Activated naive CD8-positive, alpha-beta T cell treated with anti-CD3 and anti-CD28 coated beads for 36 hours (primary cell): ENCODE measurements around the gene MSANTD2. TPM values are rescaled to one million over a fixed set of nuclear protein-coding genes. Genes with fewer than 3 reads are reported as not detected.
A peak's percentile ranks its signal among the peaks of the same experiment; 100 is the strongest.

Experiments used
- DNase-seq: peaks from one replicate; pipeline ENCODE4 v3.0.0; 2021
- H3K27ac Mint-ChIP-seq: one replicate; pipeline ENCODE4 v1.8.0; 2022; ENCODE audit warnings: mild to moderate bottlenecking, moderate library complexity, mixed read lengths
- H3K27me3 Mint-ChIP-seq: one replicate; pipeline ENCODE4 v1.8.0; 2022; ENCODE audit warnings: mild to moderate bottlenecking, mixed read lengths
- H3K36me3 Mint-ChIP-seq: one replicate; pipeline ENCODE4 v1.8.0; 2021; ENCODE audit warnings: mild to moderate bottlenecking, mixed read lengths
- H3K4me1 Mint-ChIP-seq: one replicate; pipeline ENCODE4 v1.8.0; 2021; ENCODE audit warnings: mixed read lengths
- H3K4me3 Mint-ChIP-seq: one replicate; pipeline ENCODE4 v1.8.0; 2022; ENCODE audit warnings: mild to moderate bottlenecking, moderate library complexity, mixed read lengths
- H3K9me3 Mint-ChIP-seq: one replicate; pipeline ENCODE4 v1.8.0; 2022; ENCODE audit warnings: mixed read lengths
- total RNA-seq, 2 experiments: library from RNA; stranded (reverse); gene quantifications; one replicate each; pipeline ENCODE4 v1.2.3, GENCODE V29; 2021

MSANTD2 gene
- total RNA-seq, 2 experiments from 2014 or later, result 7.2 TPM

DNA sequence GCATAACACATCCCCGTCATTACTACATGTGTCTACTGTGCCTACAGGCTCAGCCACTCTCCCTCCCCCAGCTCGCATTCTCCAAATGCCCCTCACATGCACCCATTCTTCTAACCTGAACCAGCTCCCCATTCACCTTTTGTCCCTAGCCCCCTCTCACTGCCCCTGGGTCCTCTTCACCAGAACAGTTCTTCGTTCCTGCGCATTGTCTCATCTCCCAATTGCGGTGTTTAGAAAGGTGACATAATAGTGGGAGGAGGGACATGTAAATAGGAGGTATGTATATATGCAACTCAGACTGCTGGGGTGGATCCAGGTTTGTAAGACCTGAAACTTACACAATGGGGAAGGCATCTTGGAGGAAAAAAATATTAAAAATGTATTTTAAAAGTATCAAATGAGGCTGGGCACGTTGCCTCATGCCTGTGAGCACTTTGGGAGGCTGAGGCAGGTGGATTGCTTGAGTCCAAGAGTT lies 43.4 kb downstream of the MSANTD2 start:
- Mint-ChIP-seq H3K9me3 (no peaks in the 10 kb centered on the region), H3K4me3 (no peak overlapping the region), H3K27ac (no peak overlapping the region), H3K36me3 (peaks cover 3% of the 10 kb centered on the region), H3K4me1 (peaks cover 23% of the 10 kb centered on the region), H3K27me3 (peaks cover 58% of the 10 kb centered on the region)
- DNase-seq, result no peak

DNA sequence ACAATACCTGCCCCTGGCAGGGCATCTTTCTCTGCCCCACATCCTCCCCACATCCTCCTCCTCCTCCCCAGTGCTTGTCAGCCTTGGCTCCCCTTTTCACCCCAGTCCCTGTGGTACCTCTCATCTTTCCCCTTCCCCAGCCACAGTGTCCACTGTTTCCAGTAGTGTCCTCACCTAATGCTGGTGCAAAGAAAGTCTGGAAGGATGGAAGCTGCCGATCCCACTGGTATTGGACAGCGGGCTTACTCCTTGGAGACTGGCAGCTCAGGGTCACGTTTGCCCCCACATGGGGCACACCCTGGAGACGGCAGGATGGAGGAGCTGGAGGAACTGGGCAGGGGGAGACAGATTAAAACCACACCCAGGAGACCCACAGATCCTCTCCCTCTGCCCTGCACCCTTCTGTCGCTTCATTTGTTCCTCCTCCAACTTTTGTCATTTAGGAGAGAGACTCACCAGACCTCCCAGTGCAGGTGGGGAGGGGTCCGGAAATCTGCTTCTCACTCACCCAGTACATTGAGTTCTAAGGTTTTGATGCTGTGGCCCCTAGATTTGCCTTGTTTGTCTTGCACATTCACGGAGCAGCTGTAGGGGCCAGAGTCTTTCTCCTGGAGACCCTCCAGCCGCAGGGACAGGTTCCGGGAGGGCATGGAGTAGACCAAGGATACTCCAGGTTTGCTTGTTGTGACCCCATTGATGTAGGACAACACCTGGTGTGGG lies 44.0 kb downstream of the MSANTD2 start:
- H3K27me3 Mint-ChIP-seq, result peaks cover 53% of the 10 kb centered on the region
- H3K9me3 Mint-ChIP-seq, result no peaks in the 10 kb centered on the region
- peaks cover 17% of the 10 kb centered on the region for H3K4me1 Mint-ChIP-seq
- H3K4me3 Mint-ChIP-seq, result no peak overlapping the region
- no peak for DNase-seq
- peaks cover 3% of the 10 kb centered on the region for H3K36me3 Mint-ChIP-seq
- H3K27ac Mint-ChIP-seq, result no peak overlapping the region

GRCh38 chr11:124754710-124755109 lies 45.5 kb downstream of the MSANTD2 start:
- DNase-seq, result no peak
- Mint-ChIP-seq H3K27me3 (peaks cover 38% of the 10 kb centered on the region), H3K27ac (no peak overlapping the region), H3K4me3 (no peak overlapping the region), H3K4me1 (peaks cover 15% of the 10 kb centered on the region), H3K9me3 (no peaks in the 10 kb centered on the region), H3K36me3 (peaks cover 3% of the 10 kb centered on the region)

GRCh38 chr11:124754309-124754708 lies 45.9 kb downstream of the MSANTD2 start:
- no peak overlapping the region for H3K27ac Mint-ChIP-seq
- peaks cover 13% of the 10 kb centered on the region for H3K4me1 Mint-ChIP-seq
- no peak for DNase-seq
- peaks cover 34% of the 10 kb centered on the region for H3K27me3 Mint-ChIP-seq
- H3K4me3 Mint-ChIP-seq, result no peak overlapping the region
- H3K36me3 Mint-ChIP-seq, result peaks cover 3% of the 10 kb centered on the region
- H3K9me3 Mint-ChIP-seq, result no peaks in the 10 kb centered on the region

- H3K27ac Mint-ChIP-seq, result no peak overlapping the region
- no peaks in the 10 kb centered on the region for H3K9me3 Mint-ChIP-seq
- no peak for DNase-seq
- H3K4me1 Mint-ChIP-seq, result peaks cover 11% of the 10 kb centered on the region
- H3K36me3 Mint-ChIP-seq, result peaks cover 3% of the 10 kb centered on the region
- no peak overlapping the region for H3K4me3 Mint-ChIP-seq
- H3K27me3 Mint-ChIP-seq, result peaks cover 27% of the 10 kb centered on the region
These were observed 46.6 kb downstream of the MSANTD2 start for GRCh38 chr11:124753624-124754023.

DNA sequence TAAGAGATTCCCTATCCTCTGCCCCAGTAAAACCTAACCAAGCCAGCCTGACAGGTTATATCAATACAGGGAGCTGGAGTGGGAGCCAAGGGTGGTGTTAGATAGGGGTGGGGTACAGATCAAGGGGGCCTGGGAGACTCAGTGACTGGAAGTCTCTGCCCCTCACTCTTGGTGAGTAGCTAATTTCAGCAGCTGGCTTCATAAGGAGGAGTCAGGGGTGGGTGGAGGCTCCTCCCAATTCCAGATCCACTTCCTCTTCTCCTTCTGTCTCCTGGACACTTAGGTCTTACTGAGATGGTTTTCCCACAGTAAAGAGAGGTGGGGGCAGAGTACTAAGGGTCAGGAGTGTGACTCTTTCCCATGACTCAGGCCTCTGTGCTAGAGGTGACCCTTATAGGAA lies 47.0 kb downstream of the MSANTD2 start:
- H3K27ac Mint-ChIP-seq, result no peak overlapping the region
- H3K27me3 Mint-ChIP-seq, result peaks cover 23% of the 10 kb centered on the region
- DNase-seq, result no peak
- H3K4me1 Mint-ChIP-seq, result peaks cover 7% of the 10 kb centered on the region
- H3K9me3 Mint-ChIP-seq, result no peaks in the 10 kb centered on the region
- H3K36me3 Mint-ChIP-seq, result peaks cover 3% of the 10 kb centered on the region
- H3K4me3 Mint-ChIP-seq, result no peak overlapping the region

- no peak for DNase-seq
- Mint-ChIP-seq H3K27ac (peak overlapping the region; percentile 78), H3K4me3 (peak overlapping the region; percentile 68), H3K27me3 (peaks cover 17% of the 10 kb centered on the region), H3K36me3 (peaks cover 3% of the 10 kb centered on the region), H3K9me3 (no peaks in the 10 kb centered on the region), H3K4me1 (peaks cover 6% of the 10 kb centered on the region)
These were observed 47.6 kb downstream of the MSANTD2 start for GRCh38 chr11:124752471-124753102.

DNA sequence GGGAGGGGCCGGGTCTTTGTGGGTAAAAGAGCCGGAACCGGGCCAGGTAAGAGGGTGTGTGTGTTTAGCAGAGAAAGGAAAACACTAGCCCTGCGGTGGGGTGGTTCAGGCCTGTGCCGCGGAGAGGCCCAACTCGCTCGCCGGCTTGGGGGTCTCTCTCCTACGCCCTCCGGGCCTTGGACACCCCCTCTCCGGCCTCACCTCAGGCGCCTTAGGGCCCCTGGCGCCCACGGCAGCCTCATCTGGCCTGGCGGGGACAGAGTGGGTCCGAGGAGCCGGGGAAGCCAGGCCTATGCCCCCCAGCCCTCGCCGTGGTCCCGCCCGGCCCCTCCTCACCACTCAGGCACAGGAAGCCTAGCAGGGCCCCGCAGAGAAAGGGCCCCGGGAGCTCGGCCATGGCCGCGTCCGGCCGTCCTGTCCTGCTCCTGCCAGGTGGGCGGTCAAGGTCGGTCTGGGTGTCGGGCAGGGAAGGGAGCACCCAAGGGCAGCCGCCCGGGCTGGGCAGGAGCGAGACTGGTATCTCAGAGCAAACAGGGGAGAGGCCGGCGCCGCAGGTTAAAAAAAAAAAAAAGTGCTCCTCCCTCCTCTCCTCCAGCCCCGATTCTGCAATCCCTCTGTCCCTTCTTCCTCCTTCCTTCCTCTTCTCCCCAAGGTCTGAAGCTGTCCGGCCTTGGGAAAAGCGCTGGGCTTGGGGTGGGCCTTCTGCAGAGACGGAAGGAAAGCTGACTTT lies 48.3 kb downstream of the MSANTD2 start, which contains the start of gene VSIG2:
Gene VSIG2, minus strand, starts transcription at position 515 of the 730 bp plus-strand sequence. Its CDS starts 118 bp downstream, at position 397.
- H3K27ac Mint-ChIP-seq, result peak within 1 kb of the TSS; percentile 78
- no peaks in the 10 kb centered on the region for H3K9me3 Mint-ChIP-seq
- no peak for DNase-seq
- peaks cover 10% of the 10 kb centered on the region for H3K27me3 Mint-ChIP-seq
- peaks cover 6% of the 10 kb centered on the region for H3K4me1 Mint-ChIP-seq
- H3K36me3 Mint-ChIP-seq, result peaks cover 3% of the 10 kb centered on the region
- peak within 1 kb of the TSS; percentile 68 for H3K4me3 Mint-ChIP-seq

DNA sequence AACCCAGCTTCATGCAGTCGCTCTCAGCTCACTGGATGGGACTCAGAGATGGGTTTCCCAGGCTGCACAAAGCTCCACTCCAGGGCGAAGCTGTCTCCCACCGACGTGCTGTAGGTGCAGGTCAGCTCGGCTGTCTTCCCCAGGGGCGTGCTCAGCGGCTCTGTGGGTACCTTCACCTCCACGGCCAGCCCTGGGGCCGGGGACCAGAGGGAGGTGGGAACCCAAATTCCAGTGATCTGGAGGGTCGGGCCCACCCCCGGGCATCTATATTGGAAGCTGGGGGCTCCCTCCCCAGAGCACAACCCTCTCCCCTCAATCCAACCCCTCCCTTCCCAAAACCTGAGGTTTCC lies 48.8 kb downstream of the MSANTD2 start:
- no peaks in the 10 kb centered on the region for H3K9me3 Mint-ChIP-seq

DNA sequence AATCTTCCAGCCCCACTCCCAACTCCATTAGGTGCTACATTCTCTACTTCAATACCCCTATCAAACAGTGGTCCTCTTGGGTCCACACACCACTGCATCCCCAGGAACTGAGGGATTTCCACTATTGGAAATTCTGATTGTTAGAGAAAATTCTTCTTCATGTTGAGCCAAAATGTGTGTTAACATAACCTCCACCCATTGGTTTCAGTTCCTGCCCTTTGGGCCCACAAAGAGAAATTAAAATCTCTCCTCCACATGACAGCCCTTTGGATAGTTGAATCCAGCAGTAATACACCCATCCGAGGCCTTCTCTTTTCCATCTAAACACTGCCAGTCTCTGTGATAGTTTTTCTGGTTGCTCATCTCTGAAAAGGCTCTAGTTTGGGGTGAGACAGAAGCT lies 50.3 kb downstream of the MSANTD2 start:
- DNase-seq, result no peak
- Mint-ChIP-seq H3K27ac (no peak overlapping the region), H3K4me3 (no peak overlapping the region), H3K4me1 (peaks cover 9% of the 10 kb centered on the region), H3K36me3 (peaks cover 3% of the 10 kb centered on the region), H3K9me3 (no peaks in the 10 kb centered on the region), H3K27me3 (no peaks in the 10 kb centered on the region)

More for the DNA sequence above, 48.8 kb downstream of the MSANTD2 start:
- H3K4me1 Mint-ChIP-seq, result peaks cover 8% of the 10 kb centered on the region
- H3K4me3 Mint-ChIP-seq, result no peak overlapping the region
- peaks cover 4% of the 10 kb centered on the region for H3K27me3 Mint-ChIP-seq
- peaks cover 3% of the 10 kb centered on the region for H3K36me3 Mint-ChIP-seq
- no peak for DNase-seq
- no peak overlapping the region for H3K27ac Mint-ChIP-seq

- H3K27ac Mint-ChIP-seq, result no peak overlapping the region
- DNase-seq, result no peak
- H3K9me3 Mint-ChIP-seq, result no peaks in the 10 kb centered on the region
- H3K36me3 Mint-ChIP-seq, result no peaks in the 10 kb centered on the region
- no peaks in the 10 kb centered on the region for H3K27me3 Mint-ChIP-seq
- H3K4me1 Mint-ChIP-seq, result peaks cover 9% of the 10 kb centered on the region
- H3K4me3 Mint-ChIP-seq, result no peak overlapping the region
These were observed 51.5 kb downstream of the MSANTD2 start for GRCh38 chr11:124748481-124749343.

DNA sequence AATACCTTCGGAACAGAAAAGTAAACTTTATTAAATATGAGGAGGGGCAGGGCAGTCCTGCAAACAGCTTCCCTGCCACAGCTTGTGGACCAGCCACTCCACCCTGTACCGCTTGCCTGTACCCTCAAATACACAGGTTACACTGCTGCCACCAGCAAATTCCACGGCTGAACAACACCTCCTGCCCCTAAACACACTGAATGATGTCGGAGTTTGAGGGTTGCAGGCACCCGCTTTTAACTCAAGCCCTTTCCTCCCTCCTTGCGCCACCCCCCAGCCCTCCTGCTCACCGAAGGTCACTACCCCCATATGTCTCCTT lies 52.1 kb downstream of the MSANTD2 start:
- H3K27ac Mint-ChIP-seq, result no peak overlapping the region
- H3K4me1 Mint-ChIP-seq, result peaks cover 9% of the 10 kb centered on the region
- no peaks in the 10 kb centered on the region for H3K9me3 Mint-ChIP-seq
- H3K27me3 Mint-ChIP-seq, result no peaks in the 10 kb centered on the region
- DNase-seq, result no peak
- no peak overlapping the region for H3K4me3 Mint-ChIP-seq
- no peaks in the 10 kb centered on the region for H3K36me3 Mint-ChIP-seq

DNA sequence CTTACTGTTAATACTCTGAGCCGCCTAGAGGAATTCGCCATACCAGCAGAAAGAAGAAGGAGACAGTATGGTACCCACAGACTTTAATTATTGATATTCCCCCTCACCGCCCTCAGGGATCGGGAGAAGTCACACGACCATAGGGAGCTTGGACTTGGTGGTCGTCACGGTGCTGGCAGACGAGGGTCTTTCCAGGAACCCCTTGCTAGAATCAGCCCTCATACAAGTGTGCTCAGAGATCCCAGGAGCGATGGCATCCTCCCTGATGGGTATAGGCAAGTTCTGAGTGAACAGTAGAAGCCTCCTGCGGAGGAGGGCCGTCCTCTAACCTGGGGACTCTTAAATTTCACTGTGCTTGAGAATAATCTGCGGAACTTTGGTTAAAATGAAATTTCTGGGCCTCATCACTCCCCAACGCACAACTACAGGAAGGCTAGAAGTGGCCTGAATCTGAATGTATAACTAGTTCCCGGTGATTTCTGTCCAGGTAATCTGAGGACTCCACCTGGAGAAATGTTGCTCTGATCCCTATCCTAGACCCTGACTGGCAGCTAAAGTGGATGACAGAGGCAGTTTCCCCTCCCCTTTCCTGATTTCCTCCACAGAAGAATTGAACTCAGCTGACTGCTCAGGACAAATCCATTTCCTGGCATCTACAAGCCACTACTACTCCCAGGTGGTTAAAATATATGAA lies 52.7 kb downstream of the MSANTD2 start:
- no peak overlapping the region for H3K27ac Mint-ChIP-seq
- H3K4me3 Mint-ChIP-seq, result peak overlapping the region; percentile 51
- DNase-seq, result no peak
- H3K27me3 Mint-ChIP-seq, result no peaks in the 10 kb centered on the region
- H3K4me1 Mint-ChIP-seq, result peaks cover 8% of the 10 kb centered on the region
- no peaks in the 10 kb centered on the region for H3K9me3 Mint-ChIP-seq
- no peaks in the 10 kb centered on the region for H3K36me3 Mint-ChIP-seq

- DNase-seq, result peak; percentile 73
- Mint-ChIP-seq H3K36me3 (no peaks in the 10 kb centered on the region), H3K9me3 (no peaks in the 10 kb centered on the region), H3K4me3 (peak overlapping the region; percentile 90), H3K27me3 (peaks cover 4% of the 10 kb centered on the region), H3K4me1 (peaks cover 7% of the 10 kb centered on the region), H3K27ac (peak overlapping the region; percentile 82)
These were observed 53.5 kb downstream of the MSANTD2 start for GRCh38 chr11:124746621-124747243.
